Activated CD8-positive, alpha-beta memory T cell treated with anti-CD3 and anti-CD28 coated beads for 48 hours (primary cell): ENCODE measurements around the gene KRTAP10-12.

Experiments used
- DNase-seq, 3 experiments: peaks; one replicate each; pipeline ENCODE4 v3.0.0-alpha.2; 2020; ENCODE audit warnings: low read depth in 2 of 3, low spot score in 2 of 3

Gene KRTAP10-12

DNA sequence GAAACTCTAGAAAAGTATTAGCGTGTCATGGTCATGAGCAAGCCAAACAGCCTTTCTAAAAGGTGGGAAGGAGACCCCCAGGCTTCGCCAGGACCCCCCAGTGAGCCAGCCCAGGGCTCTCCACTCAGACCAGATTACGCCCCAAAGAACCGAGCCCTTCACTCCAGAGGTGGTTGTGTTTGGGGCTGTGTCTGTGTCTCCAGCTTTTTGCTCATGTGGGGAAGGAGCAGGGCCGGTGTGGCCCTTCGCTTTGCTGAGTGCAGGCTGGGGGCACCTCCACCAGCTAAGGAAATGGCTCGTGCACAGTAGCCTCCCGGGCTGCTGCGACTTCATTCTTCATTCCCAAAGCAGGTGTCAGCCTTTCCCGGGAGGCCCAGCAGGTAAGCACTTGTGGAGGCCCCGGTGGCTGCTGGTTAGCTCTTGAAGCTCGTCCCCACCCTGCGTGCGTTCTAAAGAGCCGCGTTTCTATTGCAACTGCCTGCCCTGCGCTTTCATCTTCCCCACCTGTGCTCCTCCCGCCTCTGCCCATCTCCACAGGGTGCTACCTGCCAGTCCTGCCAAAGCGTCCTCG lies 13.9 kb downstream of the KRTAP10-12 start:
- no peak for DNase-seq

GRCh38 chr21:44711327-44712202 lies 14.6 kb downstream of the KRTAP10-12 start, which contains the start of gene TSPEAR:
Gene TSPEAR, minus strand, starts transcription at chr21:44711572. Its CDS starts 58 bp downstream, at chr21:44711514.
- no peak for DNase-seq

GRCh38 chr21:44712203-44713028 lies 15.4 kb downstream of the KRTAP10-12 start:
- no peak for DNase-seq

- DNase-seq, result no peak
Observed at GRCh38 chr21:44713130-44713529, 16.2 kb downstream of the KRTAP10-12 start.

DNA sequence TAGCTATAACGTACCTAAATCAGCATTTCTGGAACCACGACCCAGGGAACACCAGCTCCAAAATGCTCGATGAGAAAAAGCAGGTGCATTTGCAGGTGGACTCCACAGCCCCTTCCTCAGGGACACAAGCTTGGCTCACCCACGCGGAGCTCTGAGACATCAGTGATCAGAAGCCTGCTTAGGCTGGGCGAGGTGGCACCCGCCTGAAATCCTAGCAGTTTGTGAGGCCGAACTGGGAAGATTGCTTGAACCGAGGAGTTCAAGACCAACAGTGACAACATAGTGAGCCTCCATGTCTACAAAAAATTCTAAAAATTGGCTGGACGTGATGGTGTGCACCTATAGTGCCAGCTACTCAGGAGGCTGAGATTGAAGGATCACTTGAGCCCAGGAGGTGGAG lies 16.9 kb downstream of the KRTAP10-12 start:
- DNase-seq, result no peak

DNA sequence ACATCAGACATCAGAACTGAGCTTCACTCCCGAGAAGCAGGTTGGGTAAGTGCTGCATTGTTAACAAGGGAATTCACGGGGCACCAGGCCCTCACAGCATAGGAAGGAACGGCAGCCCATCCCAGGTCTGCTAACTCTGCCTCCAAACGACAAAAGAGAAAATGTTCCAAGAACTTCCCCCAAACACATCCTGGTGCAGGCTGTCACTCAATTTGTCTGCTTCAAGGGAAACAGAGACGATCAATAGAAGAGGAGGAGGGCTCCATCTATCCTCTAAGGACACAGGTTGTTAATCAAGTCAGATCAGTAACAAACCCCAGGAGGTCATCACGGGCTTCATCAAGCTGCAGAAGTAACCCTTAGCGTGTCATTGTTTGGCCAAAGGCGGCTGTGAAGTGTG lies 17.9 kb downstream of the KRTAP10-12 start:
- DNase-seq, result no peak

GRCh38 chr21:44716984-44717383 lies 20.0 kb downstream of the KRTAP10-12 start:
- no peak for DNase-seq

DNA sequence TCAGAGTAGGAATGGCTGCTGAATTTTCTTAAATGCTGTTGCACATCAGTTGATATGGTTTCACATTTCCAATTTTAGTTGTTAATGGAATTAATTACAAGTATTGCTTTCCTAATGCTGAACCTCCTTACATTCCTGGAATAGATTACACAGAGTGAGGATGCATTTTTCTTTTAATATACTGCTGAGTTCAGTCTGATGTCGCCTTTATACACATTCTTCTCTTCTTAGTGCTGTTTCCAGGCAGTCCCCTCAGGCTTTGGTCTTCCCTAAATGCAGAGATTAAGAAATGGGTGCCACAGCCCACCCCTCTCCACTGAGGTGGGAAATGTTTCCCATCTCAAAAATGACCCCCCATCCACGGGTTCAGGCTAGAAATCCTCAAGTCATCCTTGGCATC lies 21.1 kb downstream of the KRTAP10-12 start:
- no peak for DNase-seq

GRCh38 chr21:44718571-44718970 lies 21.6 kb downstream of the KRTAP10-12 start:
- DNase-seq, result no peak

DNA sequence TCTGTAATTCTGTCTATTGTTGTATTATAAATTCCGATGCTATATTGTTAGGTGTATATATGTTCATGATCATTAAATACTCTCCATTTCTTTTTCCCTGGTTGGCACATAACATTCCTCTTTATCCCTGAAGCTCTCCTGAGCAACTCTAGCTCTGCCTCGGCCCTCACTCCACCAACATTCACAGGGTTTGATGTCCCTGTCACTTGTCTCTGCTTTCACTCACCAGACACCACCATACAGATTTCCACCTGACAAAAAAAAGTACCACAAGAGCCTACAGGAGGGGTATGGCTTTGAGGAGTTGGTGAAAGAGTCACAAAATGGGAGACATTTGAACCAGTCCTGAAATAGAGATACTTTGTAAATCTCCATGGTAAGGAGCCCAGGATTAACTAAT lies 23.2 kb downstream of the KRTAP10-12 start:
- DNase-seq, result no peak

GRCh38 chr21:44722731-44723130 lies 25.8 kb downstream of the KRTAP10-12 start:
- no peak for DNase-seq

DNA sequence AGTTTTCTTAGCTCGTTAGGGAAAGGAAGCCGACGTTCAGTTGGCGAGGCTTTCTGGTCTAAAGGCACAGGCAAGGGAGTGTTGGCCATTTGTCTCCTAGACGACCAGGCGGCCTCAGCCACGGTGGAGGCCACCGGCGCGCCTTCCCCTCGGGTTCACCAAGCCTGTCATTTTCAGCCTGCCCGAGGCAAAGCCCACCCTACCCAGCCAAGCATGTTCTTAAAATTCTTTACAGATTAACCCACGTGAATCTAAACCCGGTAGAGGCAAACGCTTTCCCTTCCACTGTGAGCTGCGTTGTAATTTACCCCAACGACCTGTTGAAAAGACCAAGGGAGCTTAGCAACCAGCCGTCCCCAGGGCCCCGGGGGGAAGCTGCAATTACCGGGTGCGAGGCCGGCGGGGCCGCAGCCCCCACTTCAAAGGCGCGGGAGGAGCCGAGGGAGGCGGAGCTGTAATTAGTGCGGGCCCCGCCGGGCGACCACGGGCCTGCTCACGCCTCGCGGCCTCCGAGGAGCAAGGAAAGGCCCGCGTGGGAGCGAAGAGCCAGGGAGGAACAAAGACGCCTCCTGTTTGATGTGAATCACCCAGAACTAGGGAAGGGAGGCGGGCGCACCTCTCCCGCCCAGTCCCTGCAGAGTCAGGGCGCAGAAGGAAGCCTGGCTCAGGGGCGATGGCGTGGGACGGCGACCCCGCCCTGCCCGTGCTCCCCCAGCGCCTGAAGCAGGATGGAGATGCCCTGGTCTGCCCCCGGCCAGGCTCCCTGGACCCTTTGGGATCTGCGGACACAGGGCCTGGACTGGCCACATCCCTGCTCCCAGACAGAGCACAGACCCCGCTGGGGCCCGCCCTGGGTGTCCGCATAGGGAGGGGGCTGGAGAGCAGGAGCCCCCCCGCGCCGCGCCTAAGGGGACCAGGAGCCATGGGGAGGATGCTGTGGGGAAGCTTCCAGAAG lies 26.5 kb downstream of the KRTAP10-12 start:
- DNase-seq, result no peak

GRCh38 chr21:44724196-44724595 lies 27.2 kb downstream of the KRTAP10-12 start:
- no peak for DNase-seq

GRCh38 chr21:44724926-44725325 lies 28.0 kb downstream of the KRTAP10-12 start:
- no peak for DNase-seq

DNA sequence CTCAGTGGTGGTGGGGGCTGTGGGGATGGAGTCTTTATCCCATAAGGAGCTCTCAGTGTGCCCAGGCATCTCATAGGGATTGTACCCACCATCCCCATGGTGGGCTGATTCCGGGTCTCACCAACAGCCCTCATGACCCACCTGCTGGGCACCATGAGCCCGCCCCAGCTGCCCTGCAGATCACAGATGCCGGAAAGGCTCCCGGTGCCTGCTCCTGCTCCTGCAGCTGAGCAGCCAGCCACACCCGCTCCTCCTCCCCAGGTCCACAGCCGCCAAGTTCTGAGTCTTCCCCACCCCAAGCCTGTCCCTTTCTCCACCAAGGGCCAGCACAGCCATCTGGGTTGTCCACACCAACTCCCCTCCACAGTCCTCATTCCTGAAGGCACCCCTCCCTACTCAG lies 29.9 kb downstream of the KRTAP10-12 start:
- no peak for DNase-seq

DNA sequence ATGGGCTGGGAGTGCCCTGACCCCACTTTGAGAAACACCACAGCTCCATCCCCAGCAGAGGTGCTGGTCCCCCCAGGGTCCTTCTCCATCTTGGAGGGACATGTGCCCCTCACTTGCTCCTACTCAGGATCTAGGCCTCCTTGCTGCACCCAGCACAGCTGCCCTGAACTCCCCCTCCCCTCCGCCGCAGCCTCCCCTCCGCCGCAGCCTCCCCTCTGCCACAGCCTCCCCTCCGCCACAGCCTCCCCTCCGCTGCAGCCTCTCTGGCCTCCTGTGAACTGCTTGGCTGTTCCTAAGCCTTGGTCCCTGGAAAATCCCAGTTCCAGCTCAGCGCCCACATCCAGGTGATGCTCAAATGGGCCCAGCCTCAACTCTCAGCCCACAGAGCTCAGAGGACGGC lies 30.3 kb downstream of the KRTAP10-12 start:
- no peak for DNase-seq

DNA sequence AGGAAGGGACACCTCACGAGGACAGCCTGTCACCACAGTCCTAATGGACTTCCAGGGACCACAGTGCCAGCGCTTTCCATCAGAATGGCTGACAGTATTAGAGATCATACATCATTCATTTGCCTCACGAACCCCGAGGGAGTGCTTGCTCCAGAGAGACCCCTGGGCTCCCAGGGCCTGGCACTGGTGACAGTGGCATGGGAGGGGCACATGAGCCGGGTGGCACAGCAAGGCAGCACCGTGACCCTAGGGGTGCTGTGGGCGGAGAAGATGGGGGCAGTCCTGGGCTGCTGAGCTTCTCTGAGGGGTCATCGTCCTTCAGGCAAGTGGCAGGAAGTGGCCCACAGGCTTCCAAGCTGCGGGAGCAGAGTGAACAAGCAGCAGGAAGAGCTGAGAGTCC lies 30.8 kb downstream of the KRTAP10-12 start:
- no peak for DNase-seq

DNA sequence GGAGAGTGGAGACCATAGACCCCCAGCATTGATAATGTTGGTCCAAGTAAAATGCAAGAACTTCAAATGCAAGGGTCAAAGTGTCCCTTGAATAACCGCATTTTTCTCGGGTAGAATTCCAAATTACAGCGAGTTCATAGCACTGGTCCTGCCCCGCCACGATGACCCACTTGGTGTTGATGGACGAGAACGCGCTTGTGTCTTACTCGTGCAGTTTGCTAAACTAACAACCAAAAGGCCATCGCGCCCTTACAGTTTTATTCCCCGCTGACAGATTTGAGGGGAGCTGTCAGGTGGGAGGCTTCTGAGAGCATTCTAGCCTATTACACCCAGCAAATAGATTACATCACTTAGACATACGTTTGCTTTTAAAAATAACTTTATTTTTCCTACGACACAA lies 31.7 kb downstream of the KRTAP10-12 start:
- DNase-seq, result no peak

- DNase-seq, result no peak
Observed at GRCh38 chr21:44729336-44730027, 32.5 kb downstream of the KRTAP10-12 start.

DNA sequence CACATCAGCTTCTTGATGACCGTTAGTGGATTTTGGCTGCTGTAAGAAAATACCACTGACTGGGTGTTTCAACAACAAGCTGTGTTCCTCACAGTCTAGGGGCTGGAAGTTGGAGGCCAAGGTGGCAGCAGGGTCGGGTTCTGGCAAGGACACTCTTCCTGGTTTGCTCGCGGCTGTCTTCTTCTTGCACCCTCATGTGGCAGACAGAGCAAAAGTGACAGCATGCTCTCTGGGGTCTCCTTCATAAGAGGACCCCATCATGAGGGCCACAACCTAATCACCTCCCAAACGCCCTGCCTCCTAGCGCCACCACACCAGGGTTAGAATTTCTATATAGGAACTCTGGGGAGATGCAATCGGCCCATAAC lies 33.0 kb downstream of the KRTAP10-12 start:
- no peak for DNase-seq
